ENCODE data around the gene FAM120A. TPM values are rescaled to one million over a fixed set of nuclear protein-coding genes. Genes with fewer than 3 reads are reported as not detected.
A peak's percentile ranks its signal among the peaks of the same experiment; 100 is the strongest.

The FAM120A gene
- total RNA-seq, 4 donors from 2014 or later: 67.5 to 108 (median 89.8) TPM

- peak; percentile 77 to 78 for DNase-seq (ENCODE audit: low spot score in 2 of 2)
- Histone ChIP-seq H3K27ac (peak overlapping the region; percentile 95), H3K4me3 (peak overlapping the region; percentile 73), H3K27me3 (no peaks in the 10 kb centered on the region), H3K36me3 (no peaks in the 10 kb centered on the region), H3K4me1 (peaks cover 36% of the 10 kb centered on the region), H3K9me3 (no peaks in the 10 kb centered on the region)
- no peak for TF ChIP-seq POLR2A (IDR thresholded peaks at IDR 0.05)
- 40% methylated on average over 13 of the region's 30 CpGs for WGBS
Observed at GRCh38 chr9:93574900-93575795, 123.7 kb downstream of the FAM120A start.

- peak in 1 of 2 donors; percentile 87 for DNase-seq (ENCODE audit: low spot score in 2 of 2)
Observed at GRCh38 chr9:93575796-93576257, 124.3 kb downstream of the FAM120A start.

GRCh38 chr9:93576258-93577077, 125.0 kb downstream of the FAM120A start, which contains the start of gene PHF2:
Gene PHF2 (plus strand): TSS chr9:93576584. CDS start chr9:93576774, 190 bp downstream.
- peak within 1 kb of the TSS; percentile 95 for H3K27ac ChIP-seq
- peak in 1 of 2 donors; percentile 26 for TF ChIP-seq POLR2A (IDR thresholded peaks at IDR 0.05)
- no peak for TF ChIP-seq EP300 (IDR thresholded peaks at IDR 0.05)
- no peaks in the 10 kb centered on the region for H3K9me3 ChIP-seq
- WGBS: 2% methylated on average over 9 of the region's 140 CpGs
- peaks cover 46% of the 10 kb centered on the region for H3K4me1 ChIP-seq
- peak in 1 of 2 donors; percentile 63 for DNase-seq (ENCODE audit: low spot score in 2 of 2)
- peak within 1 kb of the TSS; percentile 73 for H3K4me3 ChIP-seq
- H3K27me3 ChIP-seq: no peaks in the 10 kb centered on the region
- H3K36me3 ChIP-seq: no peaks in the 10 kb centered on the region

More at GRCh38 chr9:93575796-93576257, 124.3 kb downstream of the FAM120A start:
- Histone ChIP-seq H3K27me3 (no peaks in the 10 kb centered on the region), H3K27ac (peak overlapping the region; percentile 95), H3K4me3 (peak overlapping the region; percentile 73), H3K9me3 (no peaks in the 10 kb centered on the region), H3K4me1 (peaks cover 40% of the 10 kb centered on the region), H3K36me3 (no peaks in the 10 kb centered on the region)
- 0% methylated on average over 26 of the region's 26 CpGs for WGBS
- TF ChIP-seq POLR2A (IDR thresholded peaks at IDR 0.05) (peak in 1 of 2 donors; percentile 53), POLR2AphosphoS5 (IDR thresholded peaks at IDR 0.05) (peak in 1 of 3 donors; percentile 21), CTCF (IDR thresholded peaks at IDR 0.05) (no peak)

DNA sequence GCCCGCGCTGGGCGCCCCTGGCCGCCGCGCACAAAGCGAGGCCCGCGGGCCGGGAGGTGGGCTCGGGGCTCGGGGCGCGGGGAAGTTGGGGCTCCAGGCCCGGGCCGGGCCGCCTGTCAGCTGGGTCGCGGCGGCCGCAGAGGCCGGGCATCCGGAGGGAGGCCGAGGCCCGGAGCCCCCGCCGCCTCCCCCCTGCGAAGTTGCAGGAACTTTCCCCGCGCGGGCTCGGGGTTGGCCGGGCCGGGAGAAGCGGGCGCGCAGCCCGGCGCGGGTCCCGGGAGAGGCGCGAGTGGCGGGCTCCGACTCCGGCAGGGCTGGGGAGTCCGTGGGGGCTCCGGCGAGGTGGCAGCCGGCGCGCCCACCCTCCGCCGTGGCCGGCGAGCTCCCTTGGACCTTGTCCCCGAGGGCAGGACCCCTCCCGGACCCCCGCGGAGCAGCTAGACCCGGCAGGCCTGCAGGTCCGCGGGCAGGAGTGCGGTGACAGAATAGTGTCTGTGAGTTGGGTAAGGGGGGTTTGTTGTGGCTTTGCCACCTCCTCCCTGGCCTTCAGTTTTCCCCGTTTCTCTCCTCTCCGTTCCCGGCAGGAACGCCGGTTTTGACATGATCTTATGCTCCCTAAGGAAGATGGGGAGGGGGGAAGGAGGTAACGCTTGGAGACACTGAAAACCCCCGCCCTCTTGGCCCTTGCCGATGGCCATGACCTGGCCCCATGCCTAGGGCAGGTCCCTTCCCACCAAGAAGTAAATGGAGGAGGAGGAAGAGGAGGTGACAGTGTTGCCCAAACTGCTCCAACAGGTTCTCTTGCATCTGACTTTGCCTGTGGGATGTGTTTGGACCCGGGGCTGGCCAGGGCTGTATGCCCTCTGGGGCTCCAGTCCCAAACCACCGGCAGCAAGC, 125.8 kb downstream of the FAM120A start:
- WGBS: 4% methylated on average over 11 of the region's 74 CpGs
- peak; percentile 70 to 83 for DNase-seq (ENCODE audit: low spot score in 2 of 2)

More for the DNA sequence above, 125.8 kb downstream of the FAM120A start:
- TF ChIP-seq CTCF (IDR thresholded peaks at IDR 0.05): no peak
- TF ChIP-seq POLR2AphosphoS5 (IDR thresholded peaks at IDR 0.05): no peak
- TF ChIP-seq POLR2A (IDR thresholded peaks at IDR 0.05): no peak
- TF ChIP-seq EP300 (IDR thresholded peaks at IDR 0.05): no peak
- Histone ChIP-seq H3K4me3 (peak overlapping the region; percentile 73), H3K27me3 (no peaks in the 10 kb centered on the region), H3K4me1 (peaks cover 50% of the 10 kb centered on the region), H3K27ac (peak overlapping the region; percentile 95), H3K36me3 (no peaks in the 10 kb centered on the region), H3K9me3 (no peaks in the 10 kb centered on the region)
